Activated T-cell treated with anti-CD3 and anti-CD28 coated beads, Interleukin-2, amount 50 U/mL, for 1 hour (primary cell): Measurements from ENCODE around the gene NHLH1.
A peak's percentile ranks its signal among the peaks of the same experiment; 100 is the strongest.

Experiments
- DNase-seq: peaks from one replicate; pipeline ENCODE4 v3.0.0-alpha.2; 2020

The NHLH1 gene

GRCh38 chr1:160366731-160367515, at the start of gene NHLH1:
NHLH1 (plus strand) TSS chr1:160367071; CDS start chr1:160370732, 3,661 bp downstream.
- DNase-seq, result no peak

- DNase-seq, result no peak
These were observed 44.0 kb upstream of the NHLH1 start for GRCh38 chr1:160322831-160323230.

- no peak for DNase-seq
These were observed 41.6 kb upstream of the NHLH1 start for GRCh38 chr1:160325252-160325651.

GRCh38 chr1:160326418-160326817, 40.5 kb upstream of the NHLH1 start:
- DNase-seq, result no peak

- no peak for DNase-seq
These were observed 38.7 kb upstream of the NHLH1 start for GRCh38 chr1:160328184-160328583.

- DNase-seq, result no peak
These were observed 36.8 kb upstream of the NHLH1 start for GRCh38 chr1:160330119-160330518.

- no peak for DNase-seq
These were observed 34.4 kb upstream of the NHLH1 start for GRCh38 chr1:160332516-160332915.

GRCh38 chr1:160338580-160338979, 28.3 kb upstream of the NHLH1 start:
- DNase-seq, result no peak

GRCh38 chr1:160340146-160340545, 26.7 kb upstream of the NHLH1 start:
- DNase-seq, result no peak

GRCh38 chr1:160340866-160341265, 26.0 kb upstream of the NHLH1 start:
- no peak for DNase-seq

- peak; percentile 40 for DNase-seq
These were observed 24.3 kb upstream of the NHLH1 start for GRCh38 chr1:160342526-160342925.

GRCh38 chr1:160342953-160343869, 23.7 kb upstream of the NHLH1 start, which contains the start of the genes COPA and NCSTN:
COPA (minus strand) TSS chr1:160343250; CDS start chr1:160343170, 80 bp downstream.
NCSTN (plus strand) TSS chr1:160343383; CDS start chr1:160343397, 14 bp downstream.
- DNase-seq, result peak; percentile 84

- no peak for DNase-seq
These were observed 22.6 kb upstream of the NHLH1 start for GRCh38 chr1:160344241-160344640.

GRCh38 chr1:160344936-160345335, 21.9 kb upstream of the NHLH1 start:
- no peak for DNase-seq

GRCh38 chr1:160346463-160346862, 20.4 kb upstream of the NHLH1 start:
- DNase-seq, result no peak

GRCh38 chr1:160346958-160347357, 19.9 kb upstream of the NHLH1 start:
- no peak for DNase-seq

- DNase-seq, result no peak
These were observed 15.2 kb upstream of the NHLH1 start for GRCh38 chr1:160351629-160352028.

- DNase-seq, result no peak
These were observed 14.3 kb upstream of the NHLH1 start for GRCh38 chr1:160352555-160352954.

GRCh38 chr1:160353223-160353622, 13.6 kb upstream of the NHLH1 start:
- DNase-seq, result no peak

- no peak for DNase-seq
These were observed 12.4 kb upstream of the NHLH1 start for GRCh38 chr1:160354388-160354985.

GRCh38 chr1:160357286-160358002, 9.4 kb upstream of the NHLH1 start:
- no peak for DNase-seq

GRCh38 chr1:160358073-160358472, 8.8 kb upstream of the NHLH1 start:
- DNase-seq, result no peak
